Naive thymus-derived CD8-positive, alpha-beta T cell (primary cell): ENCODE data around the gene CCDC93. TPM values are rescaled to one million over a fixed set of nuclear protein-coding genes. Genes with fewer than 3 reads are reported as not detected.

Source experiments
- ATAC-seq, 2 donors: fragments of 150-1000 bp; cut with Tn5 transposase in 1 of 2; sonication (Bioruptor Pico), chemical (Tn5 transposase) in 1 of 2; 1 replicate in 1 of 2; 2 replicates in 1 of 2; pipeline ENCODE4 v1.10.0; 2021; ENCODE audit warnings: mild to moderate bottlenecking in 2 of 2, moderate library complexity in 2 of 2
- POLR2A ChIA-PET: fragments of 350-600 bp; sonication (Branson Sonifier 250); formaldehyde crosslinking; loops from one replicate; lab custom pipeline; 2021; ENCODE audit warnings: antibody characterized with exemption; lab: Charles Lee
- DNase-seq, 10 donors: peaks; one replicate each; pipeline versions ENCODE4 v3.0.0 to v3.0.0-alpha.2; 2020 to 2022
- H3K27ac Mint-ChIP-seq, 10 donors: one replicate each; pipeline ENCODE4 v1.8.0; 2020 to 2022; ENCODE audit warnings: mild to moderate bottlenecking in 10 of 10, mixed read lengths in 10 of 10, moderate library complexity in 4 of 10, inconsistent platforms in 1 of 10
- H3K27me3 Mint-ChIP-seq, 5 donors: one replicate each; pipeline ENCODE4 v1.8.0; 2021 to 2022; ENCODE audit warnings: mixed read lengths in 5 of 5
- H3K36me3 Mint-ChIP-seq, 3 donors: one replicate each; pipeline ENCODE4 v1.8.0; 2020 to 2022; ENCODE audit warnings: mixed read lengths in 3 of 3, mild to moderate bottlenecking in 2 of 3, inconsistent platforms in 1 of 3
- H3K4me1 Mint-ChIP-seq, 4 donors: one replicate each; pipeline ENCODE4 v1.8.0; 2021 to 2022; ENCODE audit warnings: mixed read lengths in 4 of 4
- H3K4me3 Mint-ChIP-seq, 10 donors: one replicate each; pipeline ENCODE4 v1.8.0; 2020 to 2022; ENCODE audit warnings: mild to moderate bottlenecking in 10 of 10, mixed read lengths in 10 of 10, moderate library complexity in 6 of 10, inconsistent platforms in 1 of 10
- H3K9me3 Mint-ChIP-seq, 9 donors: one replicate each; pipeline ENCODE4 v1.8.0; 2020 to 2022; ENCODE audit warnings: mixed read lengths in 9 of 9, mild to moderate bottlenecking in 3 of 9, inconsistent platforms in 1 of 9, moderate library complexity in 1 of 9
- polyA plus RNA-seq, 3 donors: library from polyadenylated mRNA; unstranded; fragments of 300-500 nt; fragmentation: Illumina TruSeq; gene quantifications; one replicate each; pipeline ENCODE4 v1.2.3, GENCODE V29; 2021
- total RNA-seq, 8 experiments: library from RNA in 2 of 8; stranded (reverse) in 2 of 8; gene quantifications; one replicate each; pipeline ENCODE4 v1.2.3 and lab custom pipeline; 2021 to 2026

Gene CCDC93
- total and polyA plus RNA-seq, 5 experiments from 2014 or later, result 2.7 to 72.7 (median 6.4) TPM

- peaks cover 15 to 32% (median 26%) of the 10 kb centered on the region in 4 donors for H3K4me1 Mint-ChIP-seq
- no peaks in the 10 kb centered on the region for H3K9me3 Mint-ChIP-seq
- H3K27me3 Mint-ChIP-seq, result no peaks in the 10 kb centered on the region
- H3K4me3 Mint-ChIP-seq, result no peak overlapping the region
- no peak for ATAC-seq
- POLR2A ChIA-PET, result no interaction called here
- H3K36me3 Mint-ChIP-seq, result peaks cover 0 to 59% (median 17%) of the 10 kb centered on the region in 3 donors
- DNase-seq, result no peak
- H3K27ac Mint-ChIP-seq, result peak overlapping the region in 1 of 10 donors; percentile 2
Observed at GRCh38 chr2:118006861-118007260, 7.0 kb downstream of the CCDC93 start.

- H3K9me3 Mint-ChIP-seq, result no peaks in the 10 kb centered on the region
- DNase-seq (no peak), ATAC-seq (no peak)
- peak overlapping the region in 3 of 10 donors; percentile 60 to 84 (median 80) for H3K27ac Mint-ChIP-seq
- no peaks in the 10 kb centered on the region for H3K27me3 Mint-ChIP-seq
- H3K36me3 Mint-ChIP-seq, result peaks cover 0 to 64% (median 21%) of the 10 kb centered on the region in 3 donors
- H3K4me3 Mint-ChIP-seq, result no peak overlapping the region
- POLR2A ChIA-PET, result no interaction called here
- peaks cover 11 to 28% (median 21%) of the 10 kb centered on the region in 4 donors for H3K4me1 Mint-ChIP-seq
Observed at GRCh38 chr2:118006326-118006725, 7.5 kb downstream of the CCDC93 start.

GRCh38 chr2:118003396-118003824, 10.5 kb downstream of the CCDC93 start:
- DNase-seq, result peak in 9 of 10 donors; percentile 3 to 76 (median 57)
- POLR2A ChIA-PET, result interaction anchor here (0.6 to 4.0 kb wide), 3 partner anchors 11 to 189 kb away, joined by 3 to 19 read pairs (median 8); partner anchors contain the start of genes CCDC93 and DDX18
- Mint-ChIP-seq H3K27ac (peak overlapping the region in 7 of 10 donors; percentile 1 to 92 (median 63)), H3K4me1 (peaks cover 9 to 16% (median 12%) of the 10 kb centered on the region in 4 donors), H3K4me3 (no peak overlapping the region), H3K9me3 (no peaks in the 10 kb centered on the region), H3K36me3 (peaks cover 9 to 88% (median 36%) of the 10 kb centered on the region in 3 donors), H3K27me3 (no peaks in the 10 kb centered on the region)
- ATAC-seq, result peak; percentile 99 to 100

- POLR2A ChIA-PET, result no interaction called here
- H3K4me3 Mint-ChIP-seq, result no peak overlapping the region
- DNase-seq (no peak), ATAC-seq (no peak)
- no peaks in the 10 kb centered on the region for H3K9me3 Mint-ChIP-seq
- H3K27me3 Mint-ChIP-seq, result no peaks in the 10 kb centered on the region
- H3K4me1 Mint-ChIP-seq, result peaks cover 10 to 15% (median 14%) of the 10 kb centered on the region in 4 donors
- H3K36me3 Mint-ChIP-seq, result peaks cover 9 to 87% (median 35%) of the 10 kb centered on the region in 3 donors
- H3K27ac Mint-ChIP-seq, result peak overlapping the region in 2 of 10 donors; percentile 16 to 44
Observed at GRCh38 chr2:118000041-118000440, 13.8 kb downstream of the CCDC93 start.

GRCh38 chr2:117997872-117998454, 15.9 kb downstream of the CCDC93 start:
- H3K9me3 Mint-ChIP-seq, result no peaks in the 10 kb centered on the region
- H3K36me3 Mint-ChIP-seq, result peaks cover 9 to 92% (median 50%) of the 10 kb centered on the region in 3 donors
- no peaks in the 10 kb centered on the region for H3K27me3 Mint-ChIP-seq
- DNase-seq (no peak), ATAC-seq (no peak)
- H3K4me3 Mint-ChIP-seq, result no peak overlapping the region
- peak overlapping the region in 2 of 10 donors; percentile 9 to 10 for H3K27ac Mint-ChIP-seq
- peaks cover 4 to 8% (median 7%) of the 10 kb centered on the region in 4 donors for H3K4me1 Mint-ChIP-seq
- POLR2A ChIA-PET, result no interaction called here

DNA sequence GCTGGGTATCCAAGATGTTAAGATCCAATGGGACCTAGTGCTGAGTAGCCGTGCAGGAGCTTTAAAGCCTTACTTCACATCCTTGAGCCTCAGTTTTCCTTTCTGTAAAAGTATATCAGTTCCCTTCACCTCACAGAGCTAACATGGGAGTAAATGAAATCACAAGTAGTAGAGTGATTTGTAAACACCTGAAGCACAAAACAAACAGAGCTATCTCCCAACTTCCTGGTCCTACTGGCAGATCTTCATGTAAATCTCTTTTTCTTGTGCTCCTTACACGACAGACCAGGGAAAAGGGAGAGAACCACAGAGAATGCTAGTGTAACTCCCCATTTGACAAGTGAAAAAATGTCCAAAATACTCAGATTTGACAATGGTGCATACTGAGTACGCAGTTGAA, 17.3 kb downstream of the CCDC93 start:
- POLR2A ChIA-PET, result no interaction called here
- no peak for ATAC-seq
- no peak for DNase-seq
- Mint-ChIP-seq H3K9me3 (no peaks in the 10 kb centered on the region), H3K4me3 (peak overlapping the region in 1 of 10 donors; percentile 6), H3K4me1 (peaks cover 2 to 8% (median 5%) of the 10 kb centered on the region in 4 donors), H3K27ac (peak overlapping the region in 1 of 10 donors; percentile 74), H3K27me3 (no peaks in the 10 kb centered on the region), H3K36me3 (peaks cover 9 to 97% (median 58%) of the 10 kb centered on the region in 3 donors)

GRCh38 chr2:117994729-117995128, 19.1 kb downstream of the CCDC93 start:
- Mint-ChIP-seq H3K36me3 (peaks cover 5 to 97% (median 60%) of the 10 kb centered on the region in 3 donors), H3K27ac (no peak overlapping the region), H3K4me1 (peaks cover 0 to 9% (median 5%) of the 10 kb centered on the region in 4 donors), H3K9me3 (no peaks in the 10 kb centered on the region), H3K27me3 (no peaks in the 10 kb centered on the region), H3K4me3 (no peak overlapping the region)
- DNase-seq, result no peak
- no peak for ATAC-seq
- POLR2A ChIA-PET, result no interaction called here

GRCh38 chr2:117989854-117990438, 23.9 kb downstream of the CCDC93 start:
- H3K36me3 Mint-ChIP-seq, result peaks cover 5 to 94% (median 47%) of the 10 kb centered on the region in 3 donors
- POLR2A ChIA-PET, result no interaction called here

GRCh38 chr2:117987121-117987520, 26.7 kb downstream of the CCDC93 start:
- Mint-ChIP-seq H3K9me3 (no peaks in the 10 kb centered on the region), H3K4me3 (no peak overlapping the region), H3K27ac (peak overlapping the region in 1 of 10 donors; percentile 73), H3K27me3 (no peaks in the 10 kb centered on the region), H3K4me1 (peaks cover 0 to 18% (median 4%) of the 10 kb centered on the region in 4 donors), H3K36me3 (peaks cover 5 to 92% (median 45%) of the 10 kb centered on the region in 3 donors)
- POLR2A ChIA-PET, result no interaction called here
- DNase-seq (no peak), ATAC-seq (no peak)

More at GRCh38 chr2:117989854-117990438, 23.9 kb downstream of the CCDC93 start:
- Mint-ChIP-seq H3K9me3 (no peaks in the 10 kb centered on the region), H3K4me3 (no peak overlapping the region), H3K27me3 (no peaks in the 10 kb centered on the region), H3K27ac (no peak overlapping the region), H3K4me1 (peaks cover 0 to 12% (median 5%) of the 10 kb centered on the region in 4 donors)
- ATAC-seq, result no peak
- DNase-seq, result no peak

DNA sequence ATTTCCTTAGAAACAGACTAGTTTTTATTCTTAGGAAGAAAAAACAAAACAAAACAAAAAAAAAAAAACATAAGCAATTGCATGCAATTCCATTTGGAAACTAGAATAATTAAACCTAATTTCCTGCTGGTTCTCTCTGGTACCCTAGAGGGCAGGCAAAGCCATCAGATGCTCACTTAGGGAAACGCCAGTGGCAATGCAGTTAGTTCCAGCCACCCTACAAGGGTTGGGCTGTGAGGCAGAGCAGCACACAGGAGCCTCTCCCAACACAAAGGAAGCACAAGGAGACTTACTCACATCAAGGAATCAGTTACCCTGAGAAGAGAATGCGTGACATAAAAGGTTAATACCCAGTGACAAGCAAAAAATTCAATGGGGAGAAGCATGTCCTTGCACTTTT, 28.8 kb downstream of the CCDC93 start:
- no peak for ATAC-seq
- no peak for DNase-seq
- POLR2A ChIA-PET, result no interaction called here
- Mint-ChIP-seq H3K27ac (peak overlapping the region in 1 of 10 donors; percentile 78), H3K4me1 (peaks cover 5 to 21% (median 9%) of the 10 kb centered on the region in 4 donors), H3K9me3 (no peaks in the 10 kb centered on the region), H3K27me3 (no peaks in the 10 kb centered on the region), H3K4me3 (no peak overlapping the region), H3K36me3 (peaks cover 3 to 82% (median 31%) of the 10 kb centered on the region in 3 donors)

DNA sequence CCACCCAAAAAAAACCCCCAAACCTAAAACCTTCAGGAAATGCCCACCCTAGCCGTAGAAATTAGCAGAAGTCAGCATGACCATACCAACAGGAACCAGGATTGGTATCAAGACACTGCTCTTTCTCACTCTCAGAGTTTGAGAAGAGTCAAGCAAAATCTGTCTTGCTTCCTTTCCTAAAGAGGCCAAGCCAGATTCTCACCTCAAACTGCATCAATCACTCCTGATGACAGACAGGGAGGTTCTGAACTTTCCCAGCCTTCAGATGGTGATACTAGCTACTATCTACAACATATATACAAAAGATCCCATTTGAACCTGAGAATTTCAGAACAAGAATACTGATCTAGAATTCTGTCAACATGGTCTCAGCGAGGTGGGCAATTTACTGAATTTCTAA, 29.7 kb downstream of the CCDC93 start:
- H3K36me3 Mint-ChIP-seq, result peaks cover 2 to 76% (median 26%) of the 10 kb centered on the region in 3 donors
- H3K27ac Mint-ChIP-seq, result peak overlapping the region in 4 of 10 donors; percentile 27 to 79 (median 55)
- DNase-seq (no peak), ATAC-seq (no peak)
- peaks cover 7 to 20% (median 9%) of the 10 kb centered on the region in 4 donors for H3K4me1 Mint-ChIP-seq
- POLR2A ChIA-PET, result no interaction called here
- no peak overlapping the region for H3K4me3 Mint-ChIP-seq
- H3K27me3 Mint-ChIP-seq, result no peaks in the 10 kb centered on the region
- no peaks in the 10 kb centered on the region for H3K9me3 Mint-ChIP-seq

- Mint-ChIP-seq H3K27me3 (no peaks in the 10 kb centered on the region), H3K9me3 (no peaks in the 10 kb centered on the region), H3K36me3 (peaks cover 5 to 75% (median 25%) of the 10 kb centered on the region in 3 donors), H3K27ac (peak overlapping the region in 1 of 10 donors; percentile 55), H3K4me3 (no peak overlapping the region), H3K4me1 (peaks cover 8 to 19% (median 11%) of the 10 kb centered on the region in 4 donors)
- POLR2A ChIA-PET, result no interaction called here
- ATAC-seq (no peak), DNase-seq (no peak)
Observed at GRCh38 chr2:117983040-117983439, 30.8 kb downstream of the CCDC93 start.
